ENCODE results near the gene NECTIN4.

NECTIN4 gene

GRCh38 chr1:161111117-161111516 is 21.8 kb upstream of the NECTIN4 start:
- TF ChIP-seq CTCF (IDR thresholded peaks at IDR 0.05; ENCODE audit: low read depth, low read length, missing control alignments), result no peak
- DNase-seq (ENCODE audit: extremely low read depth, low read depth), result no peak
- no peak overlapping the region for H3K4me3 ChIP-seq (replicated peaks; ENCODE audit: low read depth, low read length)

- H3K4me3 ChIP-seq (replicated peaks; ENCODE audit: low read depth, low read length), result no peak overlapping the region
- DNase-seq (ENCODE audit: extremely low read depth, low read depth), result no peak
- no peak for TF ChIP-seq CTCF (IDR thresholded peaks at IDR 0.05; ENCODE audit: low read depth, low read length, missing control alignments)
Measured at GRCh38 chr1:161106431-161106830, 17.1 kb upstream of the NECTIN4 start.

GRCh38 chr1:161100556-161100955 is 11.2 kb upstream of the NECTIN4 start:
- H3K4me3 ChIP-seq (replicated peaks; ENCODE audit: low read depth, low read length), result no peak overlapping the region
- no peak for DNase-seq (ENCODE audit: extremely low read depth, low read depth)
- no peak for TF ChIP-seq CTCF (IDR thresholded peaks at IDR 0.05; ENCODE audit: low read depth, low read length, missing control alignments)

GRCh38 chr1:161099090-161099802 is 9.9 kb upstream of the NECTIN4 start:
- TF ChIP-seq CTCF (IDR thresholded peaks at IDR 0.05; ENCODE audit: low read depth, low read length, missing control alignments), result no peak
- peak overlapping the region; percentile 49 for H3K4me3 ChIP-seq (replicated peaks; ENCODE audit: low read depth, low read length)
- no peak for DNase-seq (ENCODE audit: extremely low read depth, low read depth)

GRCh38 chr1:161098210-161099068 is 9.1 kb upstream of the NECTIN4 start, which contains the start of gene KLHDC9:
Gene KLHDC9 (plus strand): TSS chr1:161098361. CDS start chr1:161098536, 175 bp downstream.
- no peak for TF ChIP-seq CTCF (IDR thresholded peaks at IDR 0.05; ENCODE audit: low read depth, low read length, missing control alignments)
- peak within 1 kb of the TSS; percentile 49 for H3K4me3 ChIP-seq (replicated peaks; ENCODE audit: low read depth, low read length)

GRCh38 chr1:161096530-161096929 is 7.2 kb upstream of the NECTIN4 start:
- TF ChIP-seq CTCF (IDR thresholded peaks at IDR 0.05; ENCODE audit: low read depth, low read length, missing control alignments), result no peak
- H3K4me3 ChIP-seq (replicated peaks; ENCODE audit: low read depth, low read length), result no peak overlapping the region
- no peak for DNase-seq (ENCODE audit: extremely low read depth, low read depth)

More at GRCh38 chr1:161098210-161099068, 9.1 kb upstream of the NECTIN4 start, which contains the start of gene KLHDC9:
- DNase-seq (ENCODE audit: extremely low read depth, low read depth), result no peak

Measured in HFF-Myc (cell line).